GM13977 (cell line): ENCODE measurements around the gene TPD52L2.

Experiments
- DNase-seq: peaks from one replicate; pipeline ENCODE4 v3.0.0; 2012; ENCODE audit warnings: low spot score
- CTCF ChIP-seq: IDR thresholded peaks from 2 replicates; pipeline ENCODE4 v1.5.1; 2012; ENCODE audit warnings: mild to moderate bottlenecking, control low read depth; ENCODE audit not compliant: insufficient read depth; ENCODE audit errors: extremely low read depth, missing control alignments
- in situ Hi-C: fragments of 300-500 bp; cut with MboI; formaldehyde crosslinking; loops from one replicate; pipeline ENCODE4 v1.12.0; 2022; ENCODE audit warnings: low sequenced_read_pairs, low pct_unique_long_range_greater_than_20kb, mixed read lengths, inconsistent platforms; ENCODE audit not compliant: unreplicated experiment

The TPD52L2 gene

DNA sequence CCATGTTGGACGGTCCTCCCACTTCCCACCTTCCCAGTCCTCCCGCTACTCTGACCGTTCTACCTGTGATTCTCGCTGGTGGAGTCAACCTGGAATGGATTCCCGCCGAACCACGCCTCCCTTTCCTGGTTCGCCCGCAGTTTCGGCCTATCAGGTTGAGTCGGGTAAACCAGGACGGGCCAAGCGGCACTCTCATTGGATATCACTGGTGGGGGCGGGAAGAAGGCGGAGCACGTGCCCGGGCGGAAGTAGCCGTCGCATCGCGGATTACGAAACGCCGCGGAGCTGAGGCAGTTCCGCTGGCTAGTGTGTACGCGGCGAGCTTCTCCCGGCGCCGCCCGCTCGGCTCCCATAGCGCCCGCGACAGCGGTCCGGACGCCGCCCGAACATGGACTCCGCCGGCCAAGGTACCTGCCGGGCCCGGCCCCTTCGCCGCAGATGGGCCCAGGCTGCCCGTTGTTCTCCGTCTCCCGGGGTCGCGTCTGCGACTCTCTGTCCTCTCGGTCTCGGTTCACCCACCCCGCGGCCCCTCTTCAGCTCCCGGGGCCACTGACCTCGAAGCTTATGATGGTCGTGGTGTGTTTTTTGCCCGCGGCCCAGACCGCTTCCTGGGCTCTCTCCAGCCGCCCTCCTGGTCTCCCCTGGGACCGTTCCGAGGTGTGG is at the start of gene TPD52L2:
TSS of gene TPD52L2 (plus strand) at position 293 of the 663 bp plus-strand sequence. CDS start at position 389, 96 bp downstream.
- DNase-seq: peak; percentile 99
- TF ChIP-seq CTCF: no peak
- in situ Hi-C loops: no loop called here

- no peak for DNase-seq
- in situ Hi-C loops: no loop called here
- no peak for TF ChIP-seq CTCF
These were observed 49.3 kb upstream of the TPD52L2 start for GRCh38 chr20:63815615-63816253.

DNA sequence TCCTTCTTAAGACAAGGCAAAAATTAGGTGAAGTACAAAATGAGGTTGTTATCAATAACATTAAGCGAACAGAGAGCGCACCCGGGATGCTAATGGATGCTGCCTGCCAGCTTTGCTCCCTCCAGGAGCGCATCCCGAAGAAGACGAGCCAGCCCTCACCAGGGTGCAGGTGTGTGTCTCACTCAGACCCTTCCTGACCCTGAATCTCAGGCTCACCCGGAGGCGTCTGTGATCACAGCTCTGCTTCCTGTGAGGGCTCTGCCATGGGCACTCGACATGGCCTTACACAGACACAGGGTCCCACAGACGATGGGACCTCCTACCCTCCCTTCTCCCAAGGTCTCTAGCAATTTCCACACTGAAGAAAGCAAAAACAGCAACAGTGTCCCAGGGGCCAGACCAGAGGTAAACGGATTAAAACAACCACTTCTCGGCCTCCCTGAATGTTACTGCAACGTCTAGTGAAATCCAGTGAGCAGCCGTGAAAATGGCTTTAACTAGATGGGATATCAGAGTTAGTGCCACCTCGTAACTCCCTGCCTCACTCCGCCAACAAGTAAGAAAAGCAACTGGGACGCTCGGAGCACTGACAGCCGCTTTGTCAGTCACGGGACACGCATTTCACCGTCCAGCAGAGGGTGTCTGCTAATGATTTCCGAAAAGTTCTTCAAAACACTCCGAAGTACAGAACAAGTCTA is 45.7 kb upstream of the TPD52L2 start:
- DNase-seq: no peak
- in situ Hi-C loops: no loop called here
- TF ChIP-seq CTCF: no peak

DNA sequence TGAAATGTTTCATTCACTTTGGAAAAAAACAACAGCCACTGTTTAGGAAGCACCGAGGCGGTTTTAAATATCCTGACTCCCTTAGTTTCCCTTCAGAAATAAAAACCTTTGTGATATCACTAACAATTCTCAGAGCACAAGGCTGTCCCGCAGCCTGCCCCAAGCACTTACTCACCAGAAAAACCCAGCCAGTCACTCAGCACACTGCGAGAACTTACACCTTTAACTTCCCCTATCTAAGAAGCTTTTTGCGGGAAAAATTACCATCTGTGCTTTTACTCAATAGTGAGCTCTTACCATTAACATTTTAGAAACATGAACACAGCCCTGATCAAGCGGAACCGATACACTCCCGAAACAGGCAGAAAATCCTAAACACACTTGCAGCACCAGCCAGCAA is 43.3 kb upstream of the TPD52L2 start:
- TF ChIP-seq CTCF: no peak
- no peak for DNase-seq
- in situ Hi-C loops: no loop called here

GRCh38 chr20:63822276-63822696 is 42.8 kb upstream of the TPD52L2 start:
- no peak for TF ChIP-seq CTCF
- in situ Hi-C loops: no loop called here
- no peak for DNase-seq

DNA sequence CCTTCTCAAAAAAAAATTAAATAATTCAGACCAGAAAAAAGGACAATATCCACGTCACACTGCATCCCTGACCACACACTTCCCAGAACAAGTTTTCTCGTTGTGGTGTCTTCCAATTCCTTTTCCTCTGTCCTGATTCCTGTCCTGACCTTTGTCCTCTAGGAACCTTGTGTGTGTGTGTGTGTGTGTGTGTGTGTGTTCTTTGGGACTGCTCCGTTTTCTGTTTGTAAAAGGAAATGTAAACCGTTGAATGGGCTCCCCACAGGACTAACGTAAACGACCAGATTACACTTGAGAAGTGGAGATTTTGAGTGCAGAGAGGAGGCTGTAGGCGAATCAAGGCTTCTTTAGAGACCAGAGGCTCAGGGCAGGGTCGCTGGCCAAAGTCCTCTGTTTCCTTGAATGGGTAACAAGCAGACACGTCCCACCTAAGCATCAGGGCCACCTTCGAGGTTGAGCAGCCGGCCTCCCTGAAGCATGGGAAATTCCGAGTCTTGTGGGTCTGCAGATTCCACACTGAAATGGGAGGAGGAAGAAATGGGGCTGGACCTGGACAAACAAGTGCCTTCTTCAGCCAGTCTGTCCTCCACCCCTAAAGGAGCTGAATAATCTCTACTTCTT is 41.3 kb upstream of the TPD52L2 start:
- in situ Hi-C loops: no loop called here
- no peak for TF ChIP-seq CTCF
- DNase-seq: no peak
